Measurements from ENCODE around the gene DYNLL1. TPM values are rescaled to one million over a fixed set of nuclear protein-coding genes. Genes with fewer than 3 reads are reported as not detected.
A peak's percentile ranks its signal among the peaks of the same experiment; 100 is the strongest.
"Not testable (repeated sequence)": the region's sequence is repeated elsewhere in the genome, so short reads cannot be mapped to it uniquely, and the experiment has no call there.

Gene DYNLL1
- 100 to 1,000 TPM; 115 to 119 TPM for total RNA-seq

DNA sequence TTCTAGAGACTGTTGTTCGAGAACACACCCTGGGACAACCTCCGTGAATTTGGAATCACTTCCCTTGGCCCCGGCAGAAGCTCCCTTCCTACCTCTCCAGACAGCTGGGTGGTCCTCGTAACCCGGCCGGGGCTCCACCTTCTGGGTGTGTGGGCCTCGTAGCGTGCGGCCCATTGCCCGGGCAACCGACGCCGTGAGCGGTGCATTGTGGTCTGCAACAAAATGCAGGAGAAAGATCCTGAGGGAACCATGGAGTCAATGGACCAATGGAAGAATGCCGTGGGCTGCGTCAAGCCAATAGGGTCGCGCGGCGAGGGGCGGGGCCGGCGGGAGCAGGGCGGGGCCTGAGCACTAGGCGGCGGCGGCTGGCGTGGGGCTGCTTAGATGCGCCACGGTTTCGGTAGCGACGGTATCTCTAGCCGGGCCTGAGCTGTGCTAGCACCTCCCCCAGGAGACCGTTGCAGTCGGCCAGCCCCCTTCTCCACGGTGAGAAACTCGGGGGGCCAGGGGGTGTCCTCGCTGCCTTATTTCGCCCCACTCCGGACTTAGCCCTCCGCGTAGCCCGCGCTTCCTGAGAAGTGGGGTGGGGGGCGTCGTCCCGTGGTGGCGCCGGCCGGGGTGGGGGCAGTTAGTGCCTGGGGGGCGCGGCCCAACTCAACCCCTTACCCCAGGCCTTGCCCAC is at the start of gene DYNLL1:
Gene DYNLL1, plus strand, starts transcription at position 383 of the 682 bp plus-strand sequence. CDS start 309 bp downstream, outside the sequence.
- Mint-ChIP-seq H3K4me1 (ENCODE audit: low read depth) (peaks cover 33% of the 10 kb centered on the region), H3K4me3 (peak within 1 kb of the TSS; percentile 93 to 97), H3K36me3 (ENCODE audit: insufficient read depth in 2 of 2) (peaks cover 6 to 13% of the 10 kb centered on the region in 2 donors), H3K9me3 (no peaks in the 10 kb centered on the region), H3K27ac (peak within 1 kb of the TSS; percentile 86), H3K27me3 (ENCODE audit: low read depth) (no peaks in the 10 kb centered on the region)
- DNase-seq: peak; percentile 98 to 99
- ATAC-seq (replicated peaks in 1 of 2): peak; percentile 95 to 96

DNA sequence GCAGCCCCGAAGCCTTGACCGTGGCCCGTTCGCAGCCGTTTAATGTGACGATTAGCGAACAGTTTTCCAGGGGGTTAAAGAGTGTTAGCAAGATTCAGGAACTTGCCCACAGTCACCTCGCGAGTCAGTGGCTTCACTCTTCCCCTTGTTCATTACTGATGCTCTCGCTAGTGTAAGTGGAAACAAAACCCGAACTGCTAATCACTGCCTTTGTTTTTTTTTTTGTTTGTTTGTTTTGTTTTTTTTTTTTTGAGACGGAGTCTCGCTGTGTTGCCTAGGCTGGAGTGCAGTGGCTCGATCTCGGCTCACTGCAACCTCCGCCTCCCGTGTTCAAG is 49.1 kb upstream of the DYNLL1 start:
- not testable (repeated sequence) for H3K9me3 Mint-ChIP-seq; ATAC-seq (replicated peaks in 1 of 2); DNase-seq; H3K27me3 Mint-ChIP-seq (ENCODE audit: low read depth)
- Mint-ChIP-seq H3K4me1 (ENCODE audit: low read depth) (peaks cover 45% of the 10 kb centered on the region), H3K36me3 (ENCODE audit: insufficient read depth in 2 of 2) (peaks cover 7 to 20% of the 10 kb centered on the region in 2 donors), H3K4me3 (peak overlapping the region; percentile 93), H3K27ac (peak overlapping the region; percentile 72)

DNA sequence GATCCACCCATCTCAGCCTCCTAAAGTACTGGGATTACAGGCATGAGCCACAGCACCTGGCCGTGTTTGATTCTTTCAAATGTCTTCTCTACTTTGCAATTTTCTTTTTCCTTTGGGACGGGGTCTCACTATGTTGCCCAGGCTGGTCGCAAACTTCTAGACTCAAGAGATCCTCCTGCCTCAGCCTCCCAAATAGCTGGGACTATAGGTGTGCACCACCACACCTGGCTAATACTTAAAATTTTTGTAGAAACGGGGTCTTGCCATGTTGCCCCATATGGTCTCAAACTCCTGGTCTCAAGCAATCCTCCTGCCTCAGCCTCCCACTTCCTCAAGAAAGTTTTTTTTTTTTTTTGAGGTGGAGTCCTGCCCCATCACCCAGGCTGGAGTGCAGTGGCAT is 47.9 kb upstream of the DYNLL1 start:
- Mint-ChIP-seq H3K9me3 (no peaks in the 10 kb centered on the region), H3K27ac (peak overlapping the region; percentile 72), H3K4me1 (ENCODE audit: low read depth) (peaks cover 45% of the 10 kb centered on the region), H3K27me3 (ENCODE audit: low read depth) (no peaks in the 10 kb centered on the region), H3K36me3 (ENCODE audit: insufficient read depth in 2 of 2) (peaks cover 7 to 17% of the 10 kb centered on the region in 2 donors), H3K4me3 (peak overlapping the region; percentile 93)
- ATAC-seq (replicated peaks in 1 of 2) (no peak), DNase-seq (no peak)

DNA sequence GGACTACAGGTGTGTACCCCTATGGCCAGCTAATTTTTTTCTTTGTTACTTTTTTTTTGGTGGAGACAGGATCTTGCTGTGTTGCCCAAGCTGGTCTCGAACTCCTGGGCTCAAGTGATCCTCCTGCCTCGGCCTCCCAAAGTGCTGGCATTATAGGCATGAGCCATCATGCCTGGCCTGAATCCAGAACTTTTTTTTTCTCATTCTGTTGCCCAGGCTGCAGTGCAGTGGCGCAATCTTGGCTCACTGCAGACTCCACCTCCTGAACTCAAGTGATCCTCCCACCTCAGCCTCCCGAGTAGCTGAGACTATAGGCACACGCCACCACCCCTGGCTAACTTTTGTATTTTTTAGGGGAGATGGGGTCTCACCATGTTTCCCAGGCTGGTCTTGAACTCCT is 43.4 kb upstream of the DYNLL1 start:
- not testable (repeated sequence) for DNase-seq; H3K4me3 Mint-ChIP-seq; ATAC-seq (replicated peaks in 1 of 2); H3K9me3 Mint-ChIP-seq; H3K27me3 Mint-ChIP-seq (ENCODE audit: low read depth)
- peaks cover 16% of the 10 kb centered on the region for H3K4me1 Mint-ChIP-seq (ENCODE audit: low read depth)
- peak overlapping the region; percentile 77 for H3K27ac Mint-ChIP-seq
- peaks cover 4 to 11% of the 10 kb centered on the region in 2 donors for H3K36me3 Mint-ChIP-seq (ENCODE audit: insufficient read depth in 2 of 2)

GRCh38 chr12:120453060-120453750 is 42.7 kb upstream of the DYNLL1 start:
- H3K4me3 Mint-ChIP-seq: no peak overlapping the region
- H3K4me1 Mint-ChIP-seq (ENCODE audit: low read depth): peaks cover 9% of the 10 kb centered on the region
- no peaks in the 10 kb centered on the region for H3K9me3 Mint-ChIP-seq
- no peak for DNase-seq
- H3K36me3 Mint-ChIP-seq (ENCODE audit: insufficient read depth in 2 of 2): peaks cover 4 to 10% of the 10 kb centered on the region in 2 donors
- H3K27ac Mint-ChIP-seq: peak overlapping the region; percentile 77
- H3K27me3 Mint-ChIP-seq (ENCODE audit: low read depth): no peaks in the 10 kb centered on the region
- no peak for ATAC-seq (replicated peaks in 1 of 2)

GRCh38 chr12:120453977-120454376 is 41.9 kb upstream of the DYNLL1 start:
- Mint-ChIP-seq H3K36me3 (ENCODE audit: insufficient read depth in 2 of 2) (peaks cover 4 to 8% of the 10 kb centered on the region in 2 donors), H3K4me1 (ENCODE audit: low read depth) (peaks cover 5% of the 10 kb centered on the region), H3K9me3 (no peaks in the 10 kb centered on the region), H3K27ac (peak overlapping the region; percentile 77), H3K27me3 (ENCODE audit: low read depth) (no peaks in the 10 kb centered on the region), H3K4me3 (no peak overlapping the region)
- DNase-seq: no peak
- ATAC-seq (replicated peaks in 1 of 2): peak; percentile 81 to 82

- peaks cover 7 to 11% of the 10 kb centered on the region in 2 donors for H3K36me3 Mint-ChIP-seq (ENCODE audit: insufficient read depth in 2 of 2)
- no peak overlapping the region for H3K27ac Mint-ChIP-seq
- H3K9me3 Mint-ChIP-seq: no peaks in the 10 kb centered on the region
- H3K4me3 Mint-ChIP-seq: no peak overlapping the region
- no peaks in the 10 kb centered on the region for H3K4me1 Mint-ChIP-seq (ENCODE audit: low read depth)
- DNase-seq (no peak), ATAC-seq (replicated peaks in 1 of 2) (no peak)
- no peaks in the 10 kb centered on the region for H3K27me3 Mint-ChIP-seq (ENCODE audit: low read depth)
Observed at GRCh38 chr12:120455302-120455701, 40.6 kb upstream of the DYNLL1 start.

DNA sequence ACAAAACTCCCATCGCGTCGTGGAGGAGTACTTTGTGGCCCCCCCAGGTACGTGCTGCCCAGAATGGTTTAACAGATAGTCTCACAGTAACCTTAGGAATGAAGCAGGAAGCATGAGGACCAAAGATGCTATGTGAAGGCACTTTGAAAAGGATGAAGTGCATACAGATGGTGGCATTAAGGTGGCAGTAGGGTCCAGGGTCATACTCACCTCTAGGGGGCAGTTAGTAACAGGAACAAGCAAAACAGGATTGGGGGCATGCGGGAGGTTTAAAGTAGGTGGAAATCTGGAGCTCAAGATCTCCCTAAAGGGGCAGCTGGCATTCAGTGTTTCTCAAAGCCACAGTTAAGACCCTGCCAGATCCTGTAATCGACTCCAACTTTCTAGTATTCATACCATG is 38.8 kb upstream of the DYNLL1 start:
- Mint-ChIP-seq H3K27ac (no peak overlapping the region), H3K36me3 (ENCODE audit: insufficient read depth in 2 of 2) (peaks cover 7 to 14% of the 10 kb centered on the region in 2 donors), H3K9me3 (no peaks in the 10 kb centered on the region), H3K4me3 (no peak overlapping the region), H3K4me1 (ENCODE audit: low read depth) (no peaks in the 10 kb centered on the region), H3K27me3 (ENCODE audit: low read depth) (no peaks in the 10 kb centered on the region)
- DNase-seq (no peak), ATAC-seq (replicated peaks in 1 of 2) (peak in 1 of 2 donors; percentile 35)

- Mint-ChIP-seq H3K4me3 (no peak overlapping the region), H3K9me3 (no peaks in the 10 kb centered on the region), H3K4me1 (ENCODE audit: low read depth) (peaks cover 4% of the 10 kb centered on the region), H3K27ac (peak overlapping the region; percentile 8), H3K36me3 (ENCODE audit: insufficient read depth in 2 of 2) (peaks cover 10 to 21% of the 10 kb centered on the region in 2 donors), H3K27me3 (ENCODE audit: low read depth) (no peaks in the 10 kb centered on the region)
- DNase-seq (no peak), ATAC-seq (replicated peaks in 1 of 2) (no peak)
Observed at GRCh38 chr12:120460157-120460556, 35.8 kb upstream of the DYNLL1 start.

- DNase-seq (no peak), ATAC-seq (replicated peaks in 1 of 2) (no peak)
- Mint-ChIP-seq H3K36me3 (ENCODE audit: insufficient read depth in 2 of 2) (peaks cover 10 to 24% of the 10 kb centered on the region in 2 donors), H3K27me3 (ENCODE audit: low read depth) (no peaks in the 10 kb centered on the region), H3K27ac (peak overlapping the region; percentile 19), H3K9me3 (no peaks in the 10 kb centered on the region), H3K4me1 (ENCODE audit: low read depth) (peaks cover 23% of the 10 kb centered on the region), H3K4me3 (no peak overlapping the region)
Observed at GRCh38 chr12:120462099-120462640, 33.7 kb upstream of the DYNLL1 start.

DNA sequence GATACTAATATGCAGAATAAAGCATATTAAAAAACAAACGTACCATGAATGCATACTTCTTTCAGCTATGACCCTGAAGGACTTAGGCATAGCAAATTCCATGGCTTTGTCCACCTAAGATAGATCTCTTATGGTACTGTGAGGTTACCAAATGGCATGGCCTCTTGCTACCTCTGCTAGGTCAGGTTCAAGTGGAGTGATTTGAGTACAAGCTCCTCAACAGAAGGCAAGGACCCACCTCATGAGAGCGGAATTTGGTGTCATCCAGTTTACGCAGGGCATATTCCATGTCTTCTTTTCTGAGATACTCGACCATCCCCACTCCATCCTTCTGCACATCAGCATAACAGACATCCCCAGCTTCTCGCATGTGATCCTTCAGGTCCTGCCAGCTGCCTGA is 32.2 kb upstream of the DYNLL1 start:
- ATAC-seq (replicated peaks in 1 of 2) (no peak), DNase-seq (no peak)
- Mint-ChIP-seq H3K27me3 (ENCODE audit: low read depth) (no peaks in the 10 kb centered on the region), H3K4me1 (ENCODE audit: low read depth) (peaks cover 35% of the 10 kb centered on the region), H3K4me3 (no peak overlapping the region), H3K36me3 (ENCODE audit: insufficient read depth in 2 of 2) (peaks cover 13 to 25% of the 10 kb centered on the region in 2 donors), H3K27ac (peak overlapping the region; percentile 86), H3K9me3 (no peaks in the 10 kb centered on the region)

DNA sequence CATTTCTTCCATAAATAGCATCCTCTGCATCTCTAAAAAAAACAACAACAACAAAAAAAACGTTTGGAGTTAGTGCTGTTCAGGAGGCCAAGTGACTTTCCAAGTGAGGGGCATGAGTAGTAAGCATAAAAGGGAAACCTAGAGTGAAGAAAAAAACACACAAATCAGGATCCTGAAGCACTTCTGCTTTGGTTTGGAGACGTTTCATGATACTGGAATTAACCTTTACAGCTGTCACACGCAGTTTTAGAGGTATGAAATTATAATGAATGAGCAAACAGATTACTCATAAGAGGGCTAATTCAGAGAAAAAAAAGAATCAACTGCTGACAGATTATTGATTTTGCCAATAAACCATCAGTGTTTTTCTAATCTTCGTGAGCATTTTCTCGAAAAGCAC is 30.2 kb upstream of the DYNLL1 start:
- peak overlapping the region; percentile 85 for H3K27ac Mint-ChIP-seq
- H3K36me3 Mint-ChIP-seq (ENCODE audit: insufficient read depth in 2 of 2): peaks cover 9 to 18% of the 10 kb centered on the region in 2 donors
- H3K4me1 Mint-ChIP-seq (ENCODE audit: low read depth): peaks cover 43% of the 10 kb centered on the region
- H3K9me3 Mint-ChIP-seq: no peaks in the 10 kb centered on the region
- peak overlapping the region in 1 of 2 donors; percentile 44 for H3K4me3 Mint-ChIP-seq
- no peaks in the 10 kb centered on the region for H3K27me3 Mint-ChIP-seq (ENCODE audit: low read depth)
- no peak for ATAC-seq (replicated peaks in 1 of 2)
- DNase-seq: no peak

DNA sequence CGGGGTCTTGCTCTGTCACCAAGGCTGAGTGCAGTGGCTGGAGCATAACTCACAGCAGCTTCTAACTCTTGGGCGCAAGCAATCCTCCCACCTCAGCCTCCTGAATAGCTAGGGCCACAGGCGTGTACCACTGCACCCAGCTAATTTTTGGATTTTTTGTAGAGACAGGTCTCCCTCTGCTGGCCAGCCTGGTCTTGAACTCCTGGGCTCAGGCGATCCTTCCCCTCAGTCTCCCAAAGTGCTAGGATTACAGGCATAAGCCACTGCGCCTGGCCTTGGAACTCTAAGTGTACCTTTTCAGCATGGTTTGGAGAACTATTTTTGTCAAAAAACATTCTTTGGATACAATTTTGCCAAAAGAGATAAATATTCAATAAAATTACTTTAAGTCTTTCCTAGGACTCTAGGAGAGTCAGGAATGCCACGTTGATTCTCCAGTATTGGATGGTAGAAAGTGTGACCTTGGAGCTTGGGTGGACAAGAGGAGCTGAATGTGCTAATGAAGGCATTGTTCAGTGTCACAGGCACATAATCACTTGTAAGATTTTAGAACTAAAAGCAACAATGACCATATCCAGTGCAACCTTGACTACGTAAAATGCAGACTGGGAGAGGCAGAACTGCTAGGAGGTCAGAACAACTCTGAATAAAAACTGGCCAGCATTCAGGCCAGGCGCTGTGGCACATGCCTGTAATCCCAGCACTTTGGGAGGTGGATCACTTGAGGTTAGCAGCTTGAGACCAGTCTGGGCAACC is 29.2 kb upstream of the DYNLL1 start:
- peak; percentile 35 to 45 for DNase-seq
- no peaks in the 10 kb centered on the region for H3K9me3 Mint-ChIP-seq

More for the DNA sequence above, 29.2 kb upstream of the DYNLL1 start:
- H3K27me3 Mint-ChIP-seq (ENCODE audit: low read depth): no peaks in the 10 kb centered on the region
- H3K4me1 Mint-ChIP-seq (ENCODE audit: low read depth): peaks cover 51% of the 10 kb centered on the region
- ATAC-seq (replicated peaks in 1 of 2): no peak
- peak overlapping the region in 1 of 2 donors; percentile 5 for H3K4me3 Mint-ChIP-seq
- peak overlapping the region; percentile 85 for H3K27ac Mint-ChIP-seq
- H3K36me3 Mint-ChIP-seq (ENCODE audit: insufficient read depth in 2 of 2): peaks cover 9 to 16% of the 10 kb centered on the region in 2 donors

Data from activated T-cell treated with anti-CD3 and anti-CD28 coated beads, Interleukin-2, amount 50 U/mL, for 72 hours (primary cell).